ENCODE measurements around the gene MMS19.

GRCh38 chr10:97498076-97498840 is at the start of gene MMS19:
- TF ChIP-seq CTCF (IDR thresholded peaks at IDR 0.05; ENCODE audit: low read depth, low read length, poor library complexity, severe bottlenecking) (no peak), EZH2phosphoT487 (IDR thresholded peaks at IDR 0.05; ENCODE audit: borderline replicate concordance, low read length) (no peak)
